OCI-LY1 (cell line): ENCODE data around the gene SIK2.

Source experiments
- H2AFZ ChIP-seq: fragments of 200-600 bp; sonication (generic), shearing (Covaris generic); 2 replicates; pipeline ENCODE4 v1.6.0; 2014; ENCODE audit warnings: antibody characterized with exemption, mild to moderate bottlenecking, low read length
- H3F3A ChIP-seq: fragments of 200-600 bp; sonication (generic), shearing (Covaris generic); 2 replicates; pipeline ENCODE4 v1.6.0; 2014; ENCODE audit warnings: mild to moderate bottlenecking, antibody characterized with exemption, low read length, moderate library complexity; ENCODE audit not compliant: insufficient read depth
- H3K27ac ChIP-seq: fragments of 200-600 bp; sonication (generic); 2 replicates; pipeline ENCODE4 v1.5.1; 2014; ENCODE audit warnings: low read length, mixed run types, mild to moderate bottlenecking, low read depth; ENCODE audit not compliant: poor library complexity, severe bottlenecking
- H3K27me3 ChIP-seq: fragments of 200-600 bp; sonication (generic); 2 replicates; pipeline ENCODE4 v1.6.0; 2014; ENCODE audit warnings: antibody characterized with exemption, mild to moderate bottlenecking, low read length, moderate library complexity; ENCODE audit not compliant: insufficient read depth
- H3K36me3 ChIP-seq: fragments of 200-600 bp; sonication (generic); 2 replicates; pipeline ENCODE4 v1.6.1; 2014; ENCODE audit warnings: mild to moderate bottlenecking, antibody characterized with exemption, low read length, moderate library complexity, mixed read lengths; ENCODE audit not compliant: insufficient read depth
- H3K4me1 ChIP-seq: fragments of 200-600 bp; sonication (generic); 2 replicates; pipeline ENCODE4 v1.5.1; 2014; ENCODE audit warnings: mild to moderate bottlenecking, low read length, moderate library complexity; ENCODE audit not compliant: insufficient read depth, severe bottlenecking
- H3K4me2 ChIP-seq: fragments of 200-600 bp; sonication (generic), shearing (Covaris generic); 2 replicates; pipeline ENCODE4 v1.6.1; 2014; ENCODE audit warnings: low read length
- H3K4me3 ChIP-seq: fragments of 200-600 bp; sonication (generic); 2 replicates; pipeline ENCODE4 v1.5.1; 2014; ENCODE audit warnings: low read length, low read depth, mild to moderate bottlenecking, mixed read lengths; ENCODE audit not compliant: poor library complexity, severe bottlenecking
- H3K79me2 ChIP-seq: fragments of 200-600 bp; shearing (Covaris generic); 2 replicates; pipeline ENCODE4 v1.6.1; 2016; ENCODE audit warnings: mixed run types, low read length, mixed read lengths; ENCODE audit not compliant: insufficient read depth
- H3K9ac ChIP-seq: fragments of 200-600 bp; sonication (generic), shearing (Covaris generic); 2 replicates; pipeline ENCODE4 v1.6.1; 2014; ENCODE audit warnings: mild to moderate bottlenecking, low read length, mixed read lengths
- H3K9me2 ChIP-seq: fragments of 200-600 bp; sonication (generic), shearing (Covaris generic); 2 replicates; pipeline ENCODE4 v1.6.1; 2014; ENCODE audit warnings: low read depth, mild to moderate bottlenecking, low read length, mixed read lengths
- H3K9me3 ChIP-seq: fragments of 200-600 bp; shearing (Covaris generic); 2 replicates; pipeline ENCODE4 v1.6.1; 2014; ENCODE audit warnings: low read length, mixed read lengths
- H4K20me1 ChIP-seq: fragments of 200-600 bp; sonication (generic), shearing (Covaris generic); 2 replicates; pipeline ENCODE4 v1.6.0; 2016; ENCODE audit warnings: mild to moderate bottlenecking, low read length; ENCODE audit not compliant: insufficient read depth
- EZH2 ChIP-seq: fragments of 200-600 bp; sonication (generic), shearing (Covaris generic); IDR thresholded peaks from 2 replicates; pipeline ENCODE4 v1.8.0; 2017; ENCODE audit warnings: borderline replicate concordance, mixed run types, mild to moderate bottlenecking, antibody characterized with exemption, low read length, moderate library complexity, mixed read lengths
- TF ChIP-seq, protein P1 (sequence below): fragments of 200-600 bp; sonication (generic), shearing (Covaris generic); IDR thresholded peaks from 2 replicates; pipeline ENCODE4 v1.5.1; 2017; ENCODE audit warnings: mild to moderate bottlenecking, antibody characterized with exemption, low read length, moderate library complexity, mixed read lengths

The SIK2 gene

DNA sequence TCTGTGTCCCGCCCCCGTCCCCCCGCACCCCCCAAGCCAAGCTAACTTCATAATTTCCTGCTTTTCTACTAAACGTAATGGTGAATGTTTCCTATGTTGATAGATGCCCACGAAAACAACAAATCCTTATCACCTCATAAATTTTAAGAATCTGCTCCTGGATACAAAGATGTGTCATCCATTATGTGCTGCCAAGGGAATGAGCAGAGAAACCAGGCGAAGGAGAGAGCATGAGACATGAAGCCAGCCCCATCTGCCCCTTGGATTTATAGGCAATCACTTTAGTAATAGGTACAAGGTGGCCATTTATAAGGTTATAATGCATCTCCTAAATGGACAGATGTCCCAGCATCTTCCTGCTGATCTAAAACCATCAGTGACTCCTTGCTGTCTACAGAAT lies 31.5 kb upstream of the SIK2 start:
- Histone ChIP-seq H3K9ac (no peak overlapping the region), H3F3A (no peaks in the 10 kb centered on the region), H3K27ac (no peak overlapping the region), H3K4me1 (peaks cover 20% of the 10 kb centered on the region), H3K4me3 (no peak overlapping the region), H3K36me3 (no peaks in the 10 kb centered on the region), H2AFZ (no peak overlapping the region), H3K4me2 (no peak overlapping the region), H4K20me1 (no peaks in the 10 kb centered on the region), H3K9me2 (no peaks in the 10 kb centered on the region), H3K9me3 (no peaks in the 10 kb centered on the region), H3K79me2 (no peaks in the 10 kb centered on the region), H3K27me3 (no peaks in the 10 kb centered on the region)
- TF ChIP-seq, protein P1, sequence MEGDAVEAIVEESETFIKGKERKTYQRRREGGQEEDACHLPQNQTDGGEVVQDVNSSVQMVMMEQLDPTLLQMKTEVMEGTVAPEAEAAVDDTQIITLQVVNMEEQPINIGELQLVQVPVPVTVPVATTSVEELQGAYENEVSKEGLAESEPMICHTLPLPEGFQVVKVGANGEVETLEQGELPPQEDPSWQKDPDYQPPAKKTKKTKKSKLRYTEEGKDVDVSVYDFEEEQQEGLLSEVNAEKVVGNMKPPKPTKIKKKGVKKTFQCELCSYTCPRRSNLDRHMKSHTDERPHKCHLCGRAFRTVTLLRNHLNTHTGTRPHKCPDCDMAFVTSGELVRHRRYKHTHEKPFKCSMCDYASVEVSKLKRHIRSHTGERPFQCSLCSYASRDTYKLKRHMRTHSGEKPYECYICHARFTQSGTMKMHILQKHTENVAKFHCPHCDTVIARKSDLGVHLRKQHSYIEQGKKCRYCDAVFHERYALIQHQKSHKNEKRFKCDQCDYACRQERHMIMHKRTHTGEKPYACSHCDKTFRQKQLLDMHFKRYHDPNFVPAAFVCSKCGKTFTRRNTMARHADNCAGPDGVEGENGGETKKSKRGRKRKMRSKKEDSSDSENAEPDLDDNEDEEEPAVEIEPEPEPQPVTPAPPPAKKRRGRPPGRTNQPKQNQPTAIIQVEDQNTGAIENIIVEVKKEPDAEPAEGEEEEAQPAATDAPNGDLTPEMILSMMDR: no peak
- no peak for TF ChIP-seq EZH2

DNA sequence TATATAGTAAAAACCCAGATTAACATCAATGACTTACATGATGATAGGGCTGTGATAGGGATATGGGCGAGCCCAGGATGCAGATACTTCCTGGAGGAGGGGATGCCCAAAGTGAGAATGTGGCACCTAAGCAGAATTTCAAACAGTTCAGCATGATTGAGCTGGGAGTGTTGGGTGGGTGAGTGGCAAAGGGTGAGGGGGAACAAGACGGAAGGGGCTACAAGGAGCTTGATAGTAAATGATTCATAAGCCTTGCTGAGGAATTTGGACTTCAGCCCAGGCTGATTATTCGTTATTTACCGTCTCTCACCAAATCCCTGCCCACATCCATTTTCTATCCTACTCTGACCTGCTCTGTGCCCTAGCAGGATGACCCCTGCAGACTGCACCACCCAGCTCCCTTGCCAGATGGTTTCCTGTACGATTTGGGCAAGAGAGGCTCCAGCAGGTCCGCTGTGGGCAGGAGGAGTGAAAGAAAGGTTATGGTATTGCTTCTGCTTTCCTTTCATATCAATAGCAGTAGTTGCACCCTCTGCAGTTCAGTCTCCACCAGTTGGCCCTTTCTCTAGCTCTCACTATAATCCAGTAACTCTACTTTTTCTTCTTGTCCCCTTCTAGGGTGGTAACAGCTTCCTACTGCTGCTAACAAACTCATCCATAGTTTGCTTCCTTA lies 30.3 kb upstream of the SIK2 start:
- no peak overlapping the region for H3K4me3 ChIP-seq

GRCh38 chr11:111572581-111572980 lies 29.7 kb upstream of the SIK2 start:
- Histone ChIP-seq H4K20me1 (no peaks in the 10 kb centered on the region), H3K9ac (no peak overlapping the region), H3F3A (no peaks in the 10 kb centered on the region), H3K27ac (no peak overlapping the region), H3K4me3 (no peak overlapping the region), H3K36me3 (no peaks in the 10 kb centered on the region), H3K9me3 (no peaks in the 10 kb centered on the region), H3K9me2 (no peaks in the 10 kb centered on the region), H2AFZ (no peak overlapping the region), H3K4me2 (no peak overlapping the region), H3K79me2 (no peaks in the 10 kb centered on the region), H3K4me1 (peaks cover 20% of the 10 kb centered on the region), H3K27me3 (no peaks in the 10 kb centered on the region)
- TF ChIP-seq, protein P1: no peak
- TF ChIP-seq EZH2: no peak

More for the DNA sequence above, 30.3 kb upstream of the SIK2 start:
- Histone ChIP-seq H3K9me3 (no peaks in the 10 kb centered on the region), H3K36me3 (no peaks in the 10 kb centered on the region), H3K79me2 (no peaks in the 10 kb centered on the region), H3K27ac (no peak overlapping the region), H4K20me1 (no peaks in the 10 kb centered on the region), H3K27me3 (no peaks in the 10 kb centered on the region), H3K9ac (no peak overlapping the region), H3K4me2 (no peak overlapping the region), H3K4me1 (peaks cover 20% of the 10 kb centered on the region), H3F3A (no peaks in the 10 kb centered on the region), H2AFZ (no peak overlapping the region), H3K9me2 (no peaks in the 10 kb centered on the region)
- no peak for TF ChIP-seq EZH2
- TF ChIP-seq, protein P1: no peak
